HCT116 (cell line): ENCODE data around the gene TENM4. TPM values are rescaled to one million over a fixed set of nuclear protein-coding genes. Genes with fewer than 3 reads are reported as not detected.

ENCODE experiments used
- ATAC-seq: fragments of 200-7000 bp; cut with Tn5 transposase; 2 replicates; pipeline ENCODE4 v1.9.1; 2020; ENCODE audit warnings: mild to moderate bottlenecking, moderate library complexity
- BruUV-seq: library from RNA; stranded (reverse); fragments of 400-500 nt; replicated peaks from 2 replicates; lab custom pipeline; 2021; lab: Mats Ljungman, UMichigan
- CTCF ChIA-PET: fragments of 300-600 bp; sonication (Branson Sonifier 250); formaldehyde crosslinking; loops from one replicate; lab custom pipeline; 2021; ENCODE audit warnings: antibody characterized with exemption; lab: Charles Lee
- POLR2A ChIA-PET: fragments of 300-600, 350-600 bp; sonication (Branson Sonifier 250); formaldehyde crosslinking; loops from one replicate; lab custom pipeline; 2021; ENCODE audit warnings: antibody characterized with exemption; lab: Charles Lee
- RAD21 ChIA-PET, 2 experiments: fragments of 300-600 bp; sonication (Branson Sonifier 250); formaldehyde crosslinking; loops; one replicate each; lab custom pipeline; 2023; ENCODE audit warnings: low total read pairs in 2 of 2; ENCODE audit not compliant: uncharacterized antibody in 2 of 2, unreplicated experiment in 2 of 2, low non-redundant PET in 1 of 2; lab: Charles Lee
- DNase-seq: peaks from one replicate; pipeline ENCODE4 v3.0.0-alpha.2; 2010; ENCODE audit warnings: low read depth, low spot score
- H2AFZ ChIP-seq: fragments of 200-600 bp; shearing (Covaris generic), sonication (generic); 2 replicates; pipeline ENCODE4 v1.6.1; 2017; ENCODE audit warnings: low read depth, mixed run types, mixed read lengths, antibody characterized with exemption, low read length; ENCODE audit not compliant: poor library complexity, severe bottlenecking
- H3K27ac ChIP-seq: 2 replicates; pipeline ENCODE4 v1.5.1; 2012; ENCODE audit warnings: low read depth, low read length
- H3K27me3 ChIP-seq: fragments of 200-600 bp; sonication (generic); 2 replicates; pipeline ENCODE4 v1.6.1; 2016; ENCODE audit warnings: mixed run types, low read length, mixed read lengths; ENCODE audit not compliant: insufficient read depth
- H3K36me3 ChIP-seq, 2 experiments: fragments of 200-500 bp in 1 of 2; fragments of 200-600 bp in 1 of 2; sonication (Bioruptor generic) in 1 of 2; sonication (generic) in 1 of 2; 2 replicates each; pipeline versions ENCODE4 v1.5.1 to v1.6.1; 2014 to 2016; ENCODE audit warnings: low read length in 2 of 2, inconsistent platforms in 1 of 2, mixed read lengths in 1 of 2, mixed run types in 1 of 2; ENCODE audit not compliant: insufficient read depth in 2 of 2, control insufficient read depth in 1 of 2
- H3K4me1 ChIP-seq, 2 experiments: fragments of 200-600 bp in 1 of 2; sonication (generic) in 1 of 2; 2 replicates each; pipeline versions ENCODE4 v1.5.1 to v1.6.1; 2012 to 2017; ENCODE audit warnings: low read length in 2 of 2, inconsistent platforms in 1 of 2, mild to moderate bottlenecking in 1 of 2, mixed read lengths in 1 of 2, mixed run types in 1 of 2, moderate library complexity in 1 of 2; ENCODE audit not compliant: insufficient read depth in 2 of 2, control insufficient read depth in 1 of 2
- H3K4me2 ChIP-seq: fragments of 200-600 bp; sonication (generic); 2 replicates; pipeline ENCODE4 v1.6.1; 2017; ENCODE audit warnings: mixed run types, low read length, mixed read lengths
- H3K4me3 ChIP-seq, 2 experiments: fragments of 200-600 bp in 1 of 2; sonication (generic) in 1 of 2; replicated peaks in 1 of 2; 2 replicates each; pipeline ENCODE4 v1.5.1; 2011 to 2016; ENCODE audit warnings: low read length in 2 of 2, control low read depth in 1 of 2, low read depth in 1 of 2, mild to moderate bottlenecking in 1 of 2, mixed read lengths in 1 of 2, mixed run types in 1 of 2
- H3K79me2 ChIP-seq: fragments of 200-600 bp; sonication (generic); 2 replicates; pipeline ENCODE4 v1.6.1; 2017; ENCODE audit warnings: mild to moderate bottlenecking, mixed run types, low read length, moderate library complexity, mixed read lengths; ENCODE audit not compliant: insufficient read depth
- H3K9ac ChIP-seq: fragments of 200-600 bp; sonication (generic); 2 replicates; pipeline ENCODE4 v1.6.1; 2016; ENCODE audit warnings: low read length, mixed read lengths
- H3K9me2 ChIP-seq: fragments of 200-600 bp; sonication (generic), shearing (Covaris generic); 2 replicates; pipeline ENCODE4 v1.6.1; 2017; ENCODE audit warnings: mixed run types, mild to moderate bottlenecking, moderate library complexity; ENCODE audit not compliant: insufficient read depth
- H3K9me3 ChIP-seq, 2 experiments: fragments of 200-500 bp in 1 of 2; fragments of 200-600 bp in 1 of 2; sonication (Bioruptor generic) in 1 of 2; sonication (generic) in 1 of 2; 2 replicates each; pipeline ENCODE4 v1.6.1; 2014 to 2017; ENCODE audit warnings: low read length in 2 of 2, mixed read lengths in 2 of 2, inconsistent platforms in 1 of 2, low read depth in 1 of 2, mild to moderate bottlenecking in 1 of 2, mixed run types in 1 of 2, moderate library complexity in 1 of 2; ENCODE audit not compliant: control insufficient read depth in 1 of 2, insufficient read depth in 1 of 2
- H4K20me1 ChIP-seq: fragments of 200-600 bp; sonication (generic), shearing (Covaris generic); 2 replicates; pipeline ENCODE4 v1.6.1; 2017; ENCODE audit warnings: mixed run types, mild to moderate bottlenecking, moderate library complexity; ENCODE audit not compliant: insufficient read depth
- CBX3 ChIP-seq: IDR thresholded peaks from 2 replicates; pipeline ENCODE4 v1.6.1; 2012; ENCODE audit warnings: low read depth
- CEBPB ChIP-seq: IDR thresholded peaks from 2 replicates; pipeline ENCODE4 v1.6.1; 2012; ENCODE audit warnings: low read depth
- CTCF ChIP-seq, 3 experiments: fragments of 200-600 bp in 1 of 3; sonication (generic) in 1 of 3; IDR thresholded peaks in 2 of 3; conservative IDR thresholded peaks in 1 of 3; 2 replicates each; pipeline ENCODE4 v1.5.1; 2012 to 2017; ENCODE audit warnings: low read depth in 2 of 3, low read length in 2 of 3, antibody characterized with exemption in 1 of 3, borderline replicate concordance in 1 of 3, control low read depth in 1 of 3, mild to moderate bottlenecking in 1 of 3, mixed read lengths in 1 of 3, mixed run types in 1 of 3, moderate library complexity in 1 of 3; ENCODE audit not compliant: insufficient read depth in 1 of 3
- EGR1 ChIP-seq: IDR thresholded peaks from 2 replicates; pipeline ENCODE4 v1.6.1; 2012; ENCODE audit warnings: low read depth
- EZH2 ChIP-seq: fragments of 200-600 bp; sonication (generic); IDR thresholded peaks from 2 replicates; pipeline ENCODE4 v1.6.1; 2017; ENCODE audit warnings: antibody characterized with exemption, mixed run types
- FOSL1 ChIP-seq: IDR thresholded peaks from 2 replicates; pipeline ENCODE4 v1.6.1; 2012; ENCODE audit warnings: low read depth
- JUND ChIP-seq: IDR thresholded peaks from 2 replicates; pipeline ENCODE4 v1.6.1; 2012
- MAX ChIP-seq: IDR thresholded peaks from 2 replicates; pipeline ENCODE4 v1.6.1; 2012
- POLR2A ChIP-seq: IDR thresholded peaks from 2 replicates; pipeline ENCODE4 v1.7.0; 2011; ENCODE audit warnings: borderline replicate concordance; ENCODE audit not compliant: insufficient read depth, insufficient read length; ENCODE audit errors: extremely low read depth
- POLR2AphosphoS5 ChIP-seq: IDR thresholded peaks from 2 replicates; pipeline ENCODE4 v1.6.1; 2011; ENCODE audit warnings: mild to moderate bottlenecking, low read depth, low read length, moderate library complexity
- RAD21 ChIP-seq: IDR thresholded peaks from 2 replicates; pipeline ENCODE4 v1.6.1; 2012; ENCODE audit warnings: low read depth, mild to moderate bottlenecking
- SIN3A ChIP-seq: IDR thresholded peaks from 2 replicates; pipeline ENCODE4 v1.6.1; 2012; ENCODE audit warnings: low read depth
- SP1 ChIP-seq: IDR thresholded peaks from 2 replicates; pipeline ENCODE4 v1.6.1; 2012; ENCODE audit warnings: low read depth
- SRF ChIP-seq: IDR thresholded peaks from 2 replicates; pipeline ENCODE4 v1.6.1; 2012; ENCODE audit warnings: low read depth
- TCF7L2 ChIP-seq: IDR thresholded peaks from 2 replicates; pipeline ENCODE4 v1.7.0; 2011; ENCODE audit warnings: borderline replicate concordance, inconsistent platforms; ENCODE audit not compliant: insufficient read depth, insufficient read length; ENCODE audit errors: extremely low read depth
- ZBTB33 ChIP-seq: IDR thresholded peaks from 2 replicates; pipeline ENCODE4 v1.6.1; 2011; ENCODE audit warnings: mild to moderate bottlenecking, low read length, moderate library complexity; ENCODE audit not compliant: insufficient replicate concordance; ENCODE audit errors: extremely low read depth
- ZNF274 ChIP-seq: fragments of 200-500 bp; sonication (Bioruptor generic); IDR thresholded peaks from 2 replicates; pipeline ENCODE4 v1.6.1; 2014; ENCODE audit warnings: mild to moderate bottlenecking, low read depth, low read length, inconsistent platforms
- intact Hi-C: fragments of 100-400 bp; cut with micrococcal nuclease; formaldehyde crosslinking; loops from 2 replicates; pipeline ENCODE4 v1.10.0; 2022
- total RNA-seq: library from RNA; stranded (reverse); gene quantifications from one replicate; pipeline ENCODE4 v1.2.1, GENCODE V29; 2021; ENCODE audit not compliant: unreplicated experiment

TENM4 gene
- total RNA-seq, 1 experiment from 2014 or later: 0.05 TPM

GRCh38 chr11:79147011-79147410, 293.8 kb downstream of the TENM4 start:
- Histone ChIP-seq H3K4me2 (no peak overlapping the region), H3K79me2 (no peaks in the 10 kb centered on the region), H2AFZ (no peak overlapping the region), H3K9me2 (no peaks in the 10 kb centered on the region), H3K4me3 (no peak overlapping the region), H3K36me3 (no peaks in the 10 kb centered on the region), H3K27me3 (peaks cover 33% of the 10 kb centered on the region), H3K27ac (no peak overlapping the region), H4K20me1 (no peaks in the 10 kb centered on the region), H3K9ac (no peak overlapping the region), H3K4me1 (no peaks in the 10 kb centered on the region), H3K9me3 (no peaks in the 10 kb centered on the region)
- no TSS peak for BruUV-seq
- DNase-seq: no peak
- ATAC-seq: no peak
- ChIA-PET RAD21 (no interaction called here), POLR2A (no interaction called here), CTCF (no interaction called here)
- intact Hi-C loops: no loop called here
- no peak for TF ChIP-seq MAX
- no peak for TF ChIP-seq TCF7L2
- TF ChIP-seq JUND: no peak
- no peak for TF ChIP-seq SRF
- no peak for TF ChIP-seq POLR2A
- no peak for TF ChIP-seq EZH2
- no peak for TF ChIP-seq RAD21
- no peak for TF ChIP-seq SP1
- no peak for TF ChIP-seq ZNF274
- TF ChIP-seq CTCF (IDR thresholded peaks at IDR 0.05 in 2 of 3, conservative IDR thresholded peaks at IDR 0.05 in 1 of 3; ENCODE audit: borderline replicate concordance in 1 of 3, insufficient read depth in 1 of 3, low read depth in 2 of 3, low read length in 2 of 3): no peak
- no peak for TF ChIP-seq SIN3A
- no peak for TF ChIP-seq CEBPB
- no peak for TF ChIP-seq ZBTB33
- no peak for TF ChIP-seq EGR1
- no peak for TF ChIP-seq CBX3
- TF ChIP-seq FOSL1: no peak
- TF ChIP-seq POLR2AphosphoS5: no peak
